Natural killer cell (primary cell): Measurements from ENCODE around the gene AHNAK2. TPM values are rescaled to one million over a fixed set of nuclear protein-coding genes. Genes with fewer than 3 reads are reported as not detected.
A peak's percentile ranks its signal among the peaks of the same experiment; 100 is the strongest.
"Not testable (repeated sequence)": the region's sequence is repeated elsewhere in the genome, so short reads cannot be mapped to it uniquely, and the experiment has no call there.

Source experiments
- ATAC-seq, 3 donors: fragments of 150-1000 bp in 2 of 3; fragments of 200-7000 bp in 1 of 3; cut with Tn5 transposase; 1 replicate in 1 of 3; 2 replicates in 2 of 3; pipeline ENCODE4 v1.10.0; 2021; ENCODE audit warnings: mild to moderate bottlenecking in 2 of 3, moderate library complexity in 2 of 3
- DNase-seq, 2 donors: peaks; one replicate each; pipeline versions ENCODE4 v3.0.0 to v3.0.0-alpha.2; 2013 to 2021; ENCODE audit warnings: mixed read lengths in 1 of 2
- H3K27ac ChIP-seq: one replicate; pipeline ENCODE4 v1.5.1; 2013; ENCODE audit warnings: mild to moderate bottlenecking, low read length
- H3K27me3 ChIP-seq: one replicate; pipeline ENCODE4 v1.6.1; 2013; ENCODE audit warnings: low read length; ENCODE audit not compliant: control insufficient read depth, insufficient read depth
- H3K36me3 ChIP-seq: one replicate; pipeline ENCODE4 v1.6.1; 2013; ENCODE audit warnings: low read length; ENCODE audit not compliant: control insufficient read depth, insufficient read depth
- H3K4me1 ChIP-seq: one replicate; pipeline ENCODE4 v1.6.1; 2013; ENCODE audit warnings: low read length; ENCODE audit not compliant: control insufficient read depth, insufficient read depth
- H3K4me3 ChIP-seq: one replicate; pipeline ENCODE4 v1.5.1; 2013; ENCODE audit warnings: low read length
- H3K9me3 ChIP-seq: one replicate; pipeline ENCODE4 v1.6.1; 2013; ENCODE audit warnings: low read length; ENCODE audit not compliant: control insufficient read depth, insufficient read depth
- H3K27ac Mint-ChIP-seq, 2 donors: one replicate each; pipeline ENCODE4 v1.8.0; 2022; ENCODE audit warnings: mild to moderate bottlenecking in 2 of 2, mixed read lengths in 2 of 2, moderate library complexity in 1 of 2
- H3K27me3 Mint-ChIP-seq, 2 donors: one replicate each; pipeline ENCODE4 v1.8.0; 2022; ENCODE audit warnings: low read depth in 2 of 2, mixed read lengths in 2 of 2
- H3K36me3 Mint-ChIP-seq: one replicate; pipeline ENCODE4 v1.8.0; 2022; ENCODE audit warnings: mixed read lengths
- H3K4me1 Mint-ChIP-seq, 2 donors: one replicate each; pipeline ENCODE4 v1.8.0; 2022; ENCODE audit warnings: mixed read lengths in 2 of 2
- H3K4me3 Mint-ChIP-seq: one replicate; pipeline ENCODE4 v1.8.0; 2022; ENCODE audit warnings: mild to moderate bottlenecking, moderate library complexity, mixed read lengths
- H3K9me3 Mint-ChIP-seq, 2 donors: one replicate each; pipeline ENCODE4 v1.8.0; 2022; ENCODE audit warnings: mixed read lengths in 2 of 2
- WGBS: methylation state at CpG from one replicate; pipeline ENCODE4 v1.1.7; 2013; ENCODE audit warnings: missing lambda C conversion rate; ENCODE audit not compliant: insufficient coverage; 5-methylcytosine and 5-hydroxymethylcytosine counted together
- intact Hi-C: fragments of 100-400 bp; cut with micrococcal nuclease; formaldehyde crosslinking; loops from one replicate; pipeline ENCODE4 v1.14.2; 2022
- total RNA-seq, 4 donors: library from RNA; stranded (reverse); fragments of 120-200 nt in 1 of 4; gene quantifications; one replicate each; pipeline versions ENCODE4 v1.2.3 to v1.2.4, GENCODE V29; 2013 to 2022
- TF ChIP-seq, protein P1 (sequence below): fragments of 200-600 bp; IDR thresholded peaks from one replicate; pipeline ENCODE4 v1.8.0; 2022; ENCODE audit warnings: antibody characterized with exemption

AHNAK2 gene
- total RNA-seq, 3 donors from 2014 or later (not counting 1 experiment from before 2014, with no cell fraction given): 0.05 TPM; not detected in 2

DNA sequence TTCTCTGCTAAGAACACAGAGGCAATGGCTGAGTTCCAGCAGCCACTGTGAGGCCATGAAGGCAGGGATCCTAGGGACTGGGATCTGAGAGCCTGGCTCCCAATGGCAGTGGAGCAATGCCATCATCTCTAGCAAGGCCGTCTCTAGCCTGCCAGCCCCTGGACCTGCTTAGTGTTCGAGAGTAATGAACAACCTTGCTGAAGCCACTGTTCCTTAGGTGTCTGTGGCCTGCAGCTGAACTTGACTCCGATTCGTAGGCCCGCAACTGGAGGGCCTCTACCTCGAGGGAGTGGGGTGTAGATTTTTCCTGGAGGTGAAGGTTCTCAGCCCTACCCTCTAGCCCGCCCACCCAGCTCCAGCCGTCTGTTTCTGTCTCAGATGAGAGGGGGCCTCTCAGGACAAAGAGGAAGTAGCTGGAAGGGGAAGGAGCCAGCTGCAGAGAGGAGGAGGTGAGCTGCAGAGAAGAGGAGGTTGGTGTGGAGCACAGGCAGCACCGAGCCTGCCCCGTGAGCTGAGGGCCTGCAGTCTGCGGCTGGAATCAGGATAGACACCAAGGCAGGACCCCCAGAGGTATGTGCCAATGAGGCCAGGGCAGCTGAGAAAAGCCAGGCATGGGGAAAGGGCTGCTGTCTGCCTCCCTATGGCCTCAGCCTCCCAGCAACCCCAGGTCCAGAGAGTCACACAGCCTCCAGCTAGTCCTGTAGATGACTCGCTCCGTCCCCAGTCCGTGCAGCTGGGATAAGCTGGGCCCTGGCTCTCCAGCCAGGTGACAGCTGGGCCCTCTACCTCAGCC lies 53.6 kb downstream of the AHNAK2 start, which contains the start of gene PLD4:
PLD4 (plus strand) TSS at position 459 of the 793 bp plus-strand sequence. CDS start 2,262 bp downstream, outside the sequence.
- Histone ChIP-seq H3K4me3 (peak within 1 kb of the TSS; percentile 35), H3K27me3 (no peaks in the 10 kb centered on the region), H3K36me3 (no peaks in the 10 kb centered on the region), H3K9me3 (no peaks in the 10 kb centered on the region), H3K4me1 (peaks cover 47% of the 10 kb centered on the region), H3K27ac (peak within 1 kb of the TSS; percentile 11)
- no peak for DNase-seq
- Mint-ChIP-seq H3K4me1 (no peaks in the 10 kb centered on the region), H3K36me3 (no peaks in the 10 kb centered on the region), H3K4me3 (no peak within 1 kb of the TSS), H3K27ac (no peak within 1 kb of the TSS), H3K9me3 (no peaks in the 10 kb centered on the region), H3K27me3 (peaks cover 2 to 6% of the 10 kb centered on the region in 2 donors)
- ATAC-seq: no peak
- intact Hi-C loops: no loop called here
- 41% methylated on average over 14 of the region's 14 CpGs for WGBS
- TF ChIP-seq, protein P1, sequence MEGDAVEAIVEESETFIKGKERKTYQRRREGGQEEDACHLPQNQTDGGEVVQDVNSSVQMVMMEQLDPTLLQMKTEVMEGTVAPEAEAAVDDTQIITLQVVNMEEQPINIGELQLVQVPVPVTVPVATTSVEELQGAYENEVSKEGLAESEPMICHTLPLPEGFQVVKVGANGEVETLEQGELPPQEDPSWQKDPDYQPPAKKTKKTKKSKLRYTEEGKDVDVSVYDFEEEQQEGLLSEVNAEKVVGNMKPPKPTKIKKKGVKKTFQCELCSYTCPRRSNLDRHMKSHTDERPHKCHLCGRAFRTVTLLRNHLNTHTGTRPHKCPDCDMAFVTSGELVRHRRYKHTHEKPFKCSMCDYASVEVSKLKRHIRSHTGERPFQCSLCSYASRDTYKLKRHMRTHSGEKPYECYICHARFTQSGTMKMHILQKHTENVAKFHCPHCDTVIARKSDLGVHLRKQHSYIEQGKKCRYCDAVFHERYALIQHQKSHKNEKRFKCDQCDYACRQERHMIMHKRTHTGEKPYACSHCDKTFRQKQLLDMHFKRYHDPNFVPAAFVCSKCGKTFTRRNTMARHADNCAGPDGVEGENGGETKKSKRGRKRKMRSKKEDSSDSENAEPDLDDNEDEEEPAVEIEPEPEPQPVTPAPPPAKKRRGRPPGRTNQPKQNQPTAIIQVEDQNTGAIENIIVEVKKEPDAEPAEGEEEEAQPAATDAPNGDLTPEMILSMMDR: no peak

GRCh38 chr14:104923640-104924420 lies 54.3 kb downstream of the AHNAK2 start:
- Histone ChIP-seq H3K27me3 (no peaks in the 10 kb centered on the region), H3K27ac (peak overlapping the region; percentile 11), H3K9me3 (no peaks in the 10 kb centered on the region), H3K36me3 (no peaks in the 10 kb centered on the region), H3K4me3 (no peak overlapping the region), H3K4me1 (peaks cover 47% of the 10 kb centered on the region)
- DNase-seq (no peak), ATAC-seq (no peak)
- H3K4me3 Mint-ChIP-seq: no peak overlapping the region
- no peaks in the 10 kb centered on the region for H3K9me3 Mint-ChIP-seq
- H3K27me3 Mint-ChIP-seq: peaks cover 6 to 9% of the 10 kb centered on the region in 2 donors
- intact Hi-C loops: no loop called here
- 68% methylated on average over 4 of the region's 4 CpGs for WGBS
- no peak overlapping the region for H3K27ac Mint-ChIP-seq
- TF ChIP-seq, protein P1: no peak
- no peaks in the 10 kb centered on the region for H3K36me3 Mint-ChIP-seq
- H3K4me1 Mint-ChIP-seq: no peaks in the 10 kb centered on the region

DNA sequence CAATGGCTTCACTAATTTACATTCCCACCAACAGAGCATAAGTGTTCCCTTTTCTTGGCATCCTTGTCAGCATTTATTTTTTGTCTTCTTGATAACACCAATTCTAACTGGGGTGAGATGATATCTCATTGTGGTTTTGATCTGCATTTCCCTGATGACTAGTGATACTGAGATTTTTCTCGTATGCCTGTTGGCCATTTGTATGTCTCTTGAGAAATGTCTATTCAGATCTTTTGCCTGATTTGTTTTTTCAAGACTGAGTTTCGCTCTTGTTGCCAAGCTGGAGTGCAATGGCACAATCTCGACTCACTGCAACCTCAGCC lies 58.2 kb downstream of the AHNAK2 start:
- Histone ChIP-seq H3K27ac (no peak overlapping the region), H3K9me3 (no peaks in the 10 kb centered on the region), H3K27me3 (no peaks in the 10 kb centered on the region), H3K36me3 (no peaks in the 10 kb centered on the region), H3K4me3 (no peak overlapping the region), H3K4me1 (peaks cover 20% of the 10 kb centered on the region)
- TF ChIP-seq, protein P1: no peak
- intact Hi-C loops: no loop called here
- Mint-ChIP-seq H3K9me3 (no peaks in the 10 kb centered on the region), H3K27me3 (peaks cover 14 to 16% of the 10 kb centered on the region in 2 donors), H3K36me3 (no peaks in the 10 kb centered on the region), H3K4me1 (no peaks in the 10 kb centered on the region), H3K4me3 (no peak overlapping the region), H3K27ac (no peak overlapping the region)
- 39% methylated on average over 3 of the region's 3 CpGs for WGBS
- ATAC-seq: no peak
- no peak for DNase-seq

GRCh38 chr14:104919152-104919992 lies 58.8 kb downstream of the AHNAK2 start:
- H3K27ac ChIP-seq, H3K4me3 Mint-ChIP-seq, H3K36me3 Mint-ChIP-seq, H3K4me3 ChIP-seq, ATAC-seq, H3K9me3 Mint-ChIP-seq, H3K36me3 ChIP-seq, H3K4me1 Mint-ChIP-seq, H3K27me3 ChIP-seq, H3K9me3 ChIP-seq, H3K27ac Mint-ChIP-seq, DNase-seq, intact Hi-C loops: not testable (repeated sequence)
- H3K27me3 Mint-ChIP-seq: peaks cover 14 to 18% of the 10 kb centered on the region in 2 donors
- WGBS: 87% methylated on average over 6 of the region's 12 CpGs
- peaks cover 15% of the 10 kb centered on the region for H3K4me1 ChIP-seq
